ENCODE data around the gene ARRB1.

The ARRB1 gene

DNA sequence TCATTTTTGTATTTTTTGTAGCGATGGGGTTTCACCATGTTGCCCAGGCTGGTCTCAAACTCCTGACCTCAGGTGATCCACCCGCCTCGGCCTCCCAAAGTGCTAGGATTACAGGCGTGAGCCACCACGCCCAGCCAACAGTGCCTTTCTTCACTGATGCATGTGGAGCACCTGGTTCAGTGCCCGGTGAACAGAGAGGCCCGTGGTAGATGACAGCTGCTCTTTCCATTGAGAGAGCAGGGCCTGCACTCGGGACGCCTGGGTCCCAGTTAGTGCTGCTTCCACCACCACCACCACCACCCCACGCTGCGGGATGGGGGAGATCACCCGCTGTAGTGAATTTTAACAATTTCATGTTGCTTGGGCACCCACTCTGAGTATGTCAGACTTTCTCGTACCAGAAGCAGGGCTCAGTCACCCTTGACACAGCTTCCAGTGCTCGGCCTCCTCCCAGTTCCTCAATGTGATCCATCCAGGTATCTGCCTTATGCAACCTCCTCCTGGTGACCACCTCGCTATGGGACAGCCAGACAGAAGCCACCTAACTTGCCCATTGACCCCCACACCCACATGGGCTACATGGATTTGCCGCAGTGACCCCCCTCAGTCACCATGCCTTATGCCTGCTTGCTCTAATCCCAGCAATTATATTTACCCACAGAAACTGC, 36.6 kb downstream of the ARRB1 start:
- Histone ChIP-seq H2BK5ac (ENCODE audit: low read length) (no peak overlapping the region), H3K4me2 (ENCODE audit: insufficient read depth, low read length, poor library complexity, severe bottlenecking) (no peak overlapping the region), H3K4me3 (ENCODE audit: low read length in 2 of 2) (no peak overlapping the region), H3K4me1 (ENCODE audit: control insufficient read depth in 2 of 2, insufficient read depth in 1 of 2, low read depth in 1 of 2, low read length in 2 of 2) (peaks cover 9 to 10% of the 10 kb centered on the region in 2 donors), H2AK5ac (ENCODE audit: low read depth, low read length) (no peak overlapping the region), H3K14ac (ENCODE audit: low read length) (no peak overlapping the region), H3K79me1 (ENCODE audit: low read depth, low read length) (no peaks in the 10 kb centered on the region), H2AFZ (ENCODE audit: low read length) (no peak overlapping the region), H3K27me3 (ENCODE audit: control insufficient read depth in 3 of 3, insufficient read depth in 3 of 3, low read depth in 1 of 3, low read length in 3 of 3) (no peaks in the 10 kb centered on the region), H3K36me3 (replicated peaks in 1 of 2; ENCODE audit: control insufficient read depth in 2 of 2, insufficient read depth in 2 of 2, low read length in 2 of 2) (no peaks in the 10 kb centered on the region), H3K18ac (ENCODE audit: low read length) (no peak overlapping the region), H3K9me3 (replicated peaks in 1 of 2; ENCODE audit: control insufficient read depth in 2 of 2, insufficient read depth in 1 of 2, low read depth in 1 of 2, low read length in 2 of 2) (peaks cover 0 to 2% of the 10 kb centered on the region in 2 donors), H3K27ac (replicated peaks; ENCODE audit: low read length) (no peak overlapping the region), H4K8ac (ENCODE audit: low read depth, low read length) (no peak overlapping the region), H3K23ac (ENCODE audit: low read depth, low read length, poor library complexity) (no peak overlapping the region), H3K4ac (ENCODE audit: low read length) (no peak overlapping the region), H2BK120ac (ENCODE audit: low read depth, low read length) (no peak overlapping the region), H4K91ac (ENCODE audit: low read depth, low read length, poor library complexity) (no peak overlapping the region), H3K9ac (ENCODE audit: low read depth, low read length, poor library complexity) (peak overlapping the region; percentile 5), H2BK12ac (ENCODE audit: low read length) (no peak overlapping the region), H2BK15ac (ENCODE audit: low read length) (no peak overlapping the region)
- no peak for DNase-seq (ENCODE audit: low spot score)
- WGBS, 2 donors (ENCODE audit: extremely low coverage in 2 of 2, insufficient read length in 2 of 2, insufficient replicate concordance in 1 of 2) = no CpG with 5 or more reads among the region's 16 CpGs

DNA sequence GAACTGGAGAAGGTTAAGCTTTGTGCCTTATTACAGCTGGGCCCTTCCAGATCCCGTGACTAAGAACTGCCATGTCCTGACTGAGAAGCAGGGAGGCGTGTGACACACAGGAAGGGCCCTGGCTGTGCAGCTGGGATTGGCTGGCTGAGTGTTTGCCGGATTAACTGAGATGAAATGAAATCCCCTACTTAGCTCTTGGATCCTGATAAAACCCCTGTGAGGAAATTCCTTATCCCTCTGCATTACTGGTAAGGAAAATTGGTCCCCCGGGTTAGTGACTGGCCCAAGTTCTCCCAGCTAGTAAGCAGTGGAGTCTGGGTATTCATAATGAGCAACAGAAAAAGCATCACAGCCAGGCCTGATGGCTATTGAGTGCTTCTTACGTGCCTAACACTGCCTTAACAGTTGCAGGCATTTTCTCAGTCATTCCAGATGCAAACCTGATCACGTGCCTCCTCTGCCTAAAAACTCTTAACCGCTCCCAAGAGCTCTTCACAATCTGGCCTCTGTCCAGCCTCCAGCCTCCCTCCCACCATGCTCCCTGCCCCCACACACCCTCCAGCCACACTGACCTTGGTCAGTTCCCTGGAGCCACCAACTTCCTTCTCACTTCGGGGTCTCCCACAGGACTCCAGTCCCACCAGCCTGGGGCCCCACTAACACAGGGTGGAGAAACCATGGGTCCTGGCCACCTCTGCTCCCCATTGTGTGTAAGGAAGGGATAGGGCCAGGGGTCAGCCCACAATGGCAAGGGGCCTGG, 37.8 kb downstream of the ARRB1 start:
- no peaks in the 10 kb centered on the region for H3K27me3 ChIP-seq (ENCODE audit: control insufficient read depth in 3 of 3, insufficient read depth in 3 of 3, low read depth in 1 of 3, low read length in 3 of 3)
- peak overlapping the region; percentile 51 for H3K18ac ChIP-seq (ENCODE audit: low read length)
- no peak overlapping the region for H3K4me2 ChIP-seq (ENCODE audit: insufficient read depth, low read length, poor library complexity, severe bottlenecking)
- H4K8ac ChIP-seq (ENCODE audit: low read depth, low read length) = no peak overlapping the region
- H2AFZ ChIP-seq (ENCODE audit: low read length) = no peak overlapping the region
- no peak overlapping the region for H2BK120ac ChIP-seq (ENCODE audit: low read depth, low read length)
- H3K4me3 ChIP-seq (ENCODE audit: low read length in 2 of 2) = no peak overlapping the region
- no peak overlapping the region for H2BK15ac ChIP-seq (ENCODE audit: low read length)
- no CpG with 5 or more reads among the region's 8 CpGs for WGBS, 2 donors (ENCODE audit: extremely low coverage in 2 of 2, insufficient read length in 2 of 2, insufficient replicate concordance in 1 of 2)
- H2BK12ac ChIP-seq (ENCODE audit: low read length) = no peak overlapping the region
- peaks cover 9 to 10% of the 10 kb centered on the region in 2 donors for H3K4me1 ChIP-seq (ENCODE audit: control insufficient read depth in 2 of 2, insufficient read depth in 1 of 2, low read depth in 1 of 2, low read length in 2 of 2)
- H3K23ac ChIP-seq (ENCODE audit: low read depth, low read length, poor library complexity) = peak overlapping the region; percentile 48
- peaks cover 0 to 2% of the 10 kb centered on the region in 2 donors for H3K9me3 ChIP-seq (replicated peaks in 1 of 2; ENCODE audit: control insufficient read depth in 2 of 2, insufficient read depth in 1 of 2, low read depth in 1 of 2, low read length in 2 of 2)
- H3K27ac ChIP-seq (replicated peaks; ENCODE audit: low read length) = no peak overlapping the region
- no peak for DNase-seq (ENCODE audit: low spot score)
- no peaks in the 10 kb centered on the region for H3K36me3 ChIP-seq (replicated peaks in 1 of 2; ENCODE audit: control insufficient read depth in 2 of 2, insufficient read depth in 2 of 2, low read length in 2 of 2)
- no peak overlapping the region for H3K9ac ChIP-seq (ENCODE audit: low read depth, low read length, poor library complexity)
- no peak overlapping the region for H3K14ac ChIP-seq (ENCODE audit: low read length)
- H2AK5ac ChIP-seq (ENCODE audit: low read depth, low read length) = peak overlapping the region; percentile 59
- H3K79me1 ChIP-seq (ENCODE audit: low read depth, low read length) = no peaks in the 10 kb centered on the region
- peak overlapping the region; percentile 58 for H2BK5ac ChIP-seq (ENCODE audit: low read length)
- no peak overlapping the region for H3K4ac ChIP-seq (ENCODE audit: low read length)
- H4K91ac ChIP-seq (ENCODE audit: low read depth, low read length, poor library complexity) = no peak overlapping the region

DNA sequence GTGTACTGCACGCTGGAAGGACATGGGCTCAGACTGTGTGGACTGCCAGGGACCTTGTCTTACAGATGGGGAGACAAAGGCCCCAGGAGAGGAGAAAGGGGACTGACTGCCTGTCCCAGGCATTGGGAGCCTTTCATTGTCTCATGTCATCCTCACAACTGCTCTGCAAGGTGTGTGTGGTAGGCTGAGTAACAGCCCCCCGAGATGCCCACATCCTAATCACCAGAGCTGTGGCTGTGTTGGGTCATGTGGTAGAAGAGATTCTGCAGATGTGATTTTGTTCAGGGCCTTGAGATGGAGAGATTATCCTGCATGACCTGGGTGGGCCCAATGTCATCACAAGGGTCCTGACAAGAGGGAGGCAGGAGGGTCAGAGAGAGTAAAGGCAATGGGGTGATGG, 39.1 kb downstream of the ARRB1 start:
- Histone ChIP-seq H3K36me3 (replicated peaks in 1 of 2; ENCODE audit: control insufficient read depth in 2 of 2, insufficient read depth in 2 of 2, low read length in 2 of 2) (no peaks in the 10 kb centered on the region), H3K79me1 (ENCODE audit: low read depth, low read length) (no peaks in the 10 kb centered on the region), H3K27ac (replicated peaks; ENCODE audit: low read length) (no peak overlapping the region), H3K4ac (ENCODE audit: low read length) (no peak overlapping the region), H3K4me1 (ENCODE audit: control insufficient read depth in 2 of 2, insufficient read depth in 1 of 2, low read depth in 1 of 2, low read length in 2 of 2) (peaks cover 9 to 10% of the 10 kb centered on the region in 2 donors), H3K14ac (ENCODE audit: low read length) (no peak overlapping the region), H3K4me3 (ENCODE audit: low read length in 2 of 2) (no peak overlapping the region), H3K23ac (ENCODE audit: low read depth, low read length, poor library complexity) (no peak overlapping the region), H3K9me3 (replicated peaks in 1 of 2; ENCODE audit: control insufficient read depth in 2 of 2, insufficient read depth in 1 of 2, low read depth in 1 of 2, low read length in 2 of 2) (peaks cover 0 to 2% of the 10 kb centered on the region in 2 donors), H4K8ac (ENCODE audit: low read depth, low read length) (no peak overlapping the region), H3K18ac (ENCODE audit: low read length) (peak overlapping the region; percentile 20), H2BK12ac (ENCODE audit: low read length) (no peak overlapping the region), H3K4me2 (ENCODE audit: insufficient read depth, low read length, poor library complexity, severe bottlenecking) (no peak overlapping the region), H2BK5ac (ENCODE audit: low read length) (no peak overlapping the region), H2BK120ac (ENCODE audit: low read depth, low read length) (no peak overlapping the region), H2AFZ (ENCODE audit: low read length) (no peak overlapping the region), H2BK15ac (ENCODE audit: low read length) (no peak overlapping the region), H3K27me3 (ENCODE audit: control insufficient read depth in 3 of 3, insufficient read depth in 3 of 3, low read depth in 1 of 3, low read length in 3 of 3) (no peaks in the 10 kb centered on the region), H3K9ac (ENCODE audit: low read depth, low read length, poor library complexity) (no peak overlapping the region), H2AK5ac (ENCODE audit: low read depth, low read length) (no peak overlapping the region), H4K91ac (ENCODE audit: low read depth, low read length, poor library complexity) (no peak overlapping the region)
- no CpG with 5 or more reads among the region's 2 CpGs for WGBS, 2 donors (ENCODE audit: extremely low coverage in 2 of 2, insufficient read length in 2 of 2, insufficient replicate concordance in 1 of 2)
- no peak for DNase-seq (ENCODE audit: low spot score)

DNA sequence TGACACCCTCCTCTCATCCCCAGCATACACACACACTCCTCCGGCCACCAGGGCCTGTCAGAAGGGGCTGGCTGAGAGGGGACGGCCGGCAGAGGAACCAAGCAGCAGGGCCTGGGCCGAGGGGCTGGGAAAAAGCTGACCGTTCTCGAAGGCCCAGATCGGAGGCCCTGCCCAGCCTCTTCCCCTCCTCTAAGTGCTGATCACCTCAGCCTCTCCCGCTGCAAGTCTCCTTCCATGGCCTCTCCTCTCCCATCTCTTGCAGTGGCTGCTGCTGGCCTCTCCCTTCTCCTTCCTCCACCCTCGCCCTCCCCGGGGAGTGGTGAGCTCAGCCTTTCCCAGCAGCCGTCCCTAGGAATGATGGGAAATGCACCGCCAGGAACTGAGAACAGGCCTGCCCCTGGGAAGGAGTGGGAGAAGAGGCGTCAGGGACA, 39.6 kb downstream of the ARRB1 start:
- Histone ChIP-seq H3K18ac (ENCODE audit: low read length) (peak overlapping the region; percentile 20), H3K27ac (replicated peaks; ENCODE audit: low read length) (no peak overlapping the region), H4K91ac (ENCODE audit: low read depth, low read length, poor library complexity) (no peak overlapping the region), H3K9me3 (replicated peaks in 1 of 2; ENCODE audit: control insufficient read depth in 2 of 2, insufficient read depth in 1 of 2, low read depth in 1 of 2, low read length in 2 of 2) (peaks cover 0 to 2% of the 10 kb centered on the region in 2 donors), H2BK15ac (ENCODE audit: low read length) (peak overlapping the region; percentile 45), H2BK120ac (ENCODE audit: low read depth, low read length) (no peak overlapping the region), H3K4me2 (ENCODE audit: insufficient read depth, low read length, poor library complexity, severe bottlenecking) (no peak overlapping the region), H3K79me1 (ENCODE audit: low read depth, low read length) (no peaks in the 10 kb centered on the region), H2AK5ac (ENCODE audit: low read depth, low read length) (peak overlapping the region; percentile 44), H3K36me3 (replicated peaks in 1 of 2; ENCODE audit: control insufficient read depth in 2 of 2, insufficient read depth in 2 of 2, low read length in 2 of 2) (no peaks in the 10 kb centered on the region), H2BK5ac (ENCODE audit: low read length) (no peak overlapping the region), H3K27me3 (ENCODE audit: control insufficient read depth in 3 of 3, insufficient read depth in 3 of 3, low read depth in 1 of 3, low read length in 3 of 3) (no peaks in the 10 kb centered on the region), H3K4ac (ENCODE audit: low read length) (peak overlapping the region; percentile 45), H3K14ac (ENCODE audit: low read length) (no peak overlapping the region), H3K4me3 (ENCODE audit: low read length in 2 of 2) (no peak overlapping the region), H2BK12ac (ENCODE audit: low read length) (no peak overlapping the region), H3K9ac (ENCODE audit: low read depth, low read length, poor library complexity) (no peak overlapping the region), H4K8ac (ENCODE audit: low read depth, low read length) (no peak overlapping the region), H2AFZ (ENCODE audit: low read length) (peak overlapping the region; percentile 60), H3K4me1 (ENCODE audit: control insufficient read depth in 2 of 2, insufficient read depth in 1 of 2, low read depth in 1 of 2, low read length in 2 of 2) (peaks cover 9 to 10% of the 10 kb centered on the region in 2 donors), H3K23ac (ENCODE audit: low read depth, low read length, poor library complexity) (no peak overlapping the region)
- no CpG with 5 or more reads among the region's 13 CpGs for WGBS, 2 donors (ENCODE audit: extremely low coverage in 2 of 2, insufficient read length in 2 of 2, insufficient replicate concordance in 1 of 2)
- no peak for DNase-seq (ENCODE audit: low spot score)

Data from neuronal stem cell (in vitro differentiated cells).